NCI-H1105 treated with DMSO at 0.1 percent for 48 hours (cell line): Measurements from ENCODE around the gene PTPRE.

Experiments used
- DNase-seq: peaks from one replicate; lab custom pipeline; 2025; lab: John Stamatoyannopoulos, UW

Gene PTPRE

DNA sequence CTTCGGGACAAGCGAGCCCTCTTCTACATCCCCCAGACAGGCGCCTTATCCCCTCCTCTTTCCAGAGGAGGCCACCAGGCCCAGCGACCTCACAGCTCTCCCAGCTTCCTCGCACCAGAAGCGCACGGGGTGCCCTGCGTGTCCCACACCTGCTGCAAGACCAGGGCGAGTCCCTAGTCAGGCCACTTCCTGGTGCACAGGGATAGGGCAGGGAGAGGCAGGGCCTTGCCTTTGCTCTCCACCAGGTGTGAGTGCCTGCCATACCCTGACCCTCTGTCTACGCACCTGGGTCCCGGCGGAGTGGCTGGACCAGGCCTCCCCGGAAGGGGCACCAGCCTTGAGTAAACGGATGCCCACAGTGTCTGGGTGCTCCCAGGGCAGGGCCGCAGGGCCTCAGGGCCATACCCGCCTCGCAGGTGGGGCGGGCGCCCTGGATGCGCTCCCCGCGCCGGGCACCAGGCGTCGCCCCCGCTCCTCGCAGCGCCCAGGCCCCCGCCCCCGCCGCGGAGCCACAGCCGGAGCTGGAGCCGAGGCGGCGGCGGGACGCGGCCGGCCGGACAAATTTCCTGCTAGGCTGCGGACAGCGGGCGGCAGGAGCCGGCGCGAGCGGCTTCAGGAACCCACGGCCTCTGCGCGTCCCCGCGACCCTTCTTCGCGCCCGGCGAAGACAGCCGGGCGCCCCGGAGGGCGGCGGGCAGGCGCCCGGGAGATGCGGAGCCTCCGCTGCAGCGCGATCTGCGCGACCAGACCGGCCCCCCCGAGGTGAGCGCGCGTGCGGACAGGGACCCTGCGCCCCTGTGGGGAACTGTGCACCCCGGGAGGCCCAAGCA is at the start of gene PTPRE:
Gene PTPRE (plus strand): TSS at position 556 of the 830 bp plus-strand sequence. CDS start 133,779 bp downstream, outside the sequence.
- DNase-seq: peak; percentile 22

- DNase-seq: no peak
Measured at GRCh38 chr10:127860592-127860991, 46.3 kb upstream of the PTPRE start.

DNA sequence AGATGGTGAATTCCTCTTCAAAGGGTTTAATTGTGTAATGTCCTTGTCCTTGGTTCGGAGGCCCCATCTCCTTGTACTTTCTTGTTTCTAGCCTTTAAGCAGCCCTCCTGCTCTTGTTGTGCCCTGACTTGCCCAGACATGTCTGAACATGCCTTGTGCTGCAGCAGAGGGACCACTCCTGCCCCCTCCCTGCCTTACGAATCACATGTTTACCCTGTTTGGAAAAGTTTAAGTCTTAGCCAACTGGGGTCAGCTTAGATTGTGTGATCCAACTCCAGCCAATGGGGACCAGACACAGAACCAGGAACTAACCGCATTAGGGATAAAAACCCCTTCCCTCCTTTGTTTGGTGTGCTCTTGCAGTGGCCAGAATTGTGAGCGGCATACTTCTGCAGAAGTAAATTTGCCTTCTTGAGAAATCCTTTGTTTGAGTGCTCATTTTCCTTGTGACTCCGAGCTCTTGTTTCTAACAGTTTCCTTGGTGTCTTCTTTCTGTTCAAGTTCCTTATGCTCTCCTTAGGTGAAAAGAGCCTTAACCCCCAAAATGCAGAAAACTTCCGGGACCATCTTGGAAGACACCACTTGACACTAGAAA is 43.6 kb upstream of the PTPRE start:
- no peak for DNase-seq

DNA sequence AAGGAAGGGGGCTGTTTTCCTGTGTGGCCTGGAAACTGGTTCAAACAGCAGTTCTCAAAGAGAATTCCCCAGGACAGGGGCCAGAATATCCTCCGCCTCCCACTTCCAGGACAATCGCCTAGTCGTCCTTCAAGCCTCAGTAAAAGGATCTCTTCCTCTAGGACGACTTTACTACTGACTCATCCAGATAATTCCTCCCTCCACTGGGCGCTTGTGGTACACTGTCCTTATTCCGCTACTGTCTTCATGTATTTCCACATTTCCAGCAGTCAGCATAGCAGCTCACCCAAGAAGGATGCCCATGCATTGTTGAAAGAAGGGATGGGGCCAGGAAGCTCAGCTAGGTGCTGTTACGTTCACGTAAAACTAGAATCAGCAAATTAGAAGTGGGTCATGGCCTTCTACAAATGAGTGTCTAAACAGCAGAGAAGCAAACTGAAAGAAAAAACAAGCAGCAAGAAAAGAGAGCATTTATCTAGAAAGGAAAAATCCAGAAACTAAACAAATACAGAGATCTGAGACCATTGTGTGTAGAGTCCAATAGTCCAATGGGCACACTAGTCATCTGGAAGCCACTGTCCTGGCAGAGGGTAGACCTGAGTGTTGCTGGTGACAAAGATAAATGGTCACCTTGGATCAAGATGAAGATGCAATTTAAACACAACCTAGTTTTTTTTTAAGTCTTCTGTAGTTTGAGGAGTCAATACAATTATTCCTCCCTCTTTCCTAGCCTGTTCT is 40.5 kb upstream of the PTPRE start:
- DNase-seq: no peak

DNA sequence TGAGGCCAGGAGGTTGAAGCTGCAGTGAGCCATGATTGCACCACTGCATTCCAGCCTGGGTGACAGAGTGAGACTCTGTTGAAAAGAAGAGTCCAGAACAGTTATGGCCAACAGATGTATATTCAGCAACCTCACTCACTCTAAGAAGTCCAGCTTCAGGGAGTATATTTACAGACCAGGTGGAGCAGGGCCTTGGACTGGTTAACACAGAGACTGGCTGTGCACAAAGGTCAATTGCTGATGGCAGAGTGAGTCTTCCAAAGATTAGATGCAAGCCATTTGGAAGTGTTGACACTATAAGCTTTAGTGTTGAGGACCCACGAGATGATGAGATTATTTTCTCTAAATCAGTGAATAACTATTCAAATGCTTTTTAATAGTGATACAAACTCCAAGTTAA is 39.1 kb upstream of the PTPRE start:
- DNase-seq: no peak

- DNase-seq: no peak
Measured at GRCh38 chr10:127869329-127869728, 37.6 kb upstream of the PTPRE start.

DNA sequence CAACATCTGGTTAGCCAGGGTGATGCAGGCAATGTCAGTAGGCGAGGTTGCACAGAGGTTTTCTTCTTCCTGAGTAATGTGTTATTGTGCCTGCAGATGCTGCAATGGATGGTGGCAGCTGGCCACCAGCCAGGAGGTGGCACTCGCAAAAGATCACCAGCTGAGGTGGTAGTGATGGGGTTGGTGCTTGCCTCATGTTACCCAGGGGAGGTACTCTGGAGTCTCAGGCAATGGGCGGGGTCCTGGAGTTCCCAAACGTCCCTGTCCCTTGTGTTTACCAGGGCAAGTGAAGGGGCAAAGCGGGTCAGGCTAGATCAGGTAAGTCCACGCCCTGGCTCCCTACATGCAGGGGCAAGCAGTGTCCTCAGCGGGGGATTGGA is 35.3 kb upstream of the PTPRE start:
- DNase-seq: no peak

DNA sequence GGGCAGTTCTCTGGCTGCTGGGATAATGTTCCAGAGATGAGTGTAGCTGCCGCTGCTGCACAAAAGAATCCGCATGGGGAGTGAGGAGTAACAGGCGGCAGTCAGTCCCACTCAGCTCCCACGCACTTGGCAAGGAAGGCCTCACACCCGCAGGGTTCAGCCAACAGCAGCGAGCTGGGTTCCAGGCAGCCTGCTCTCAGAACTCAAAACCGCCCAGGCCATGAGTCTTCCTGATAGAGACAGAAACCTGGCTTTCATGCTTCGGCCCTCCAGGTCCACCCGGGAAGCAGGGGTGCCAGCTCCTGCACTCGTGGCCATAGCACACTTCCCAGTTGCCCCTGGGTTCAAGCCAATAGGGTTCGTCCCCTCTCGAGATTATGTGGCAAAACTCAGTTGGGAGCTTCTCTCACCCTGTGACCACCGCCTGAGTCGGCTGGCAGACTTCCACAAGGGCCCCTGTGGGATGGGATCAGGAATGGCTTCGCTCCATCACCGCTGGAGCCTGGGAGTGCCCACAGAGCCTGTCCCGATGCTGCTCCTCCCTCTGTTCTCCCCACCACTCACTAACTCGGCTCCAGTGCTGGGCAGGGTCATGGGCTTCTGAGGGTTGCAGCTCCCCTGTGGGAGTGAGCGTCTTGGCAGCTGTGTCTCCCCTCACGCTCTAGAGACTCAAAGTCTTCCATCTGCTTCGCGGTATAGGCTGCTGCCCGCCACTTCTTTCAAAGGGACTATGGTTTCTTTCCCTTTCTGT is 34.7 kb upstream of the PTPRE start:
- no peak for DNase-seq

DNA sequence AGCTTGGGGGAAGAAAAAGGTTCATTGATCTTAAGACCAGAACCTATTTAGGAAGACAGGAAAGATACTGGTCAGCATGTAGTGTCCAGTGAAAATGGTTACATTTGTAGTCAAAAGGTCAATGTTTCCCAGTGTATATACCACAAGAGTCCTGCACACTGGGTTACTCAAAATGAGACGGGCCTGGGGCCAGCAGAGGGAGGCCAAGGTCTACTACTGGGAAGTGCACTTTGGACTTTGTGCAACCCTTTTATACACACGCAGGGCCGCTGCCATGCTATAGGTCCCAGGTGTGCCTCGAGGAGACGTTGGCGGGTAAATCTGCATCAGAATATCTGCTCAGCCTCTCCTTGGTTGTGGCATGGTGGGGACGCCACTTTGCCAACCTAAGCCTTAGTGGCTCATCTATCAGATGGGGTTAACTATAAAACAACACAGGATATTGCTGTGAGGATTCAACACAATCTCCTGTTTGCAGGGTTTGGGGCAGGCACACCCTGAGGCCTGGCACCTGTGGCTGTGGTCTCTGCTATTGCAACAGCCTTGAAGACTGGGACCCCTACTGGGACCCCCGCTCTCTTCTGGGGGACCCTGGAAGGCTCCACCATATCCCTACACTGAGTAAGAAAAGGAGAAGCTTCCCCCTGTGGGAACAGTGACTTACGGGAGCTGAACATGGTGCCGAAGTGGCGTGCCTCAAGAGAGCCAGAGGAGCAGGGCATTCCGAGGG is 33.9 kb upstream of the PTPRE start:
- no peak for DNase-seq

- DNase-seq: no peak
Measured at GRCh38 chr10:127873901-127874470, 32.9 kb upstream of the PTPRE start.

DNA sequence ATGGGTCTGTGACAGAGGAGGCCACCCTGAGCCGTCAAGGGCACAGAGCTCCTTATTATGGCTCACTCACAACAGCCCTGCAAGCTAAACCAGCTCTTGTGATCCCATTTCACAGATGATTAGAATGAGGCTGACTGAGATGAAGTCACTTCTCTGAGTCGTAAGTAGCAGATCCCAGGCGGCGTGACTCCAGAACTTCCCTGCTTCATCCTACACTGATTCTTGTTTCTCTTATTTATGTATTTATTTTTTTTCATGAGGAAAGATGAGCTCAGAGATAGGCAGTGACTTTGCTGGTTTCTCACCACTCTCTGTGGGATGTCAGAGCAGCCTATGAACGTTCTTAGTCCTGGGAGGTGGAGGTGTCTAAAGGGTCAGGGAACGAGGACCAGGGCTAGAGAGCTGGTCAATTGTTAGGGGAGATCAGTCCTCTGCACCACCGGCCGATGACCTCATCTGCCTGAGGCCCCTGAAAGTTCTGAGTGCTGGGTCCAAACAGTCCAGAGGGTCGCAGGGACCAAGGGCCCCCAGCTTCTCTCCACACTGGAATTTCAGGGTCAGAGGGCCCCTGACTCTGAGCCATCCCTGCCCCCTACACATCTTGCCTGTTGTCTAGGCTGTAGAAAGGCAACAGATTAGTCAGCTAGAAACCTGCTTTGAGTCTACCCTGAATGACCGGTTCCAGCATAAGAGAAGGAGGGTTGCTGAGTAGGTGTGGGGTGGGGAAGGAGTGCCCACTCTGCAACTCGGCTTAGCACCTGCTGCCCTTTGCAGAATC is 32.0 kb upstream of the PTPRE start:
- DNase-seq: no peak

DNA sequence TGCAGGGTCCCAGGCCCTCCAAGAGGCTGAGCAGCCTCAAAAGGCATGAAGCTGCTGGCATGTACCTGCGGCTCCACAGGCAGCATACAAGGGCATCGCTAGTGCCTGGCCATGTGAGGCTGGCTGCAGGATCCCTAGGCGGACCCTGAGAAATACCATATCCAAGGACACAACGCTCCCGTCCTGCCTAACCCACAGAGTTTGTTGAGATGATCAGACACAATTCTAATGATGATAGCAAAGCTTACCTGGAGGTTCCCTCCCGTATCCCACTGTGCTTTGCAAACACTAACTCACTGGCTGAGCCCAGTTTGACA is 31.5 kb upstream of the PTPRE start:
- DNase-seq: no peak

DNA sequence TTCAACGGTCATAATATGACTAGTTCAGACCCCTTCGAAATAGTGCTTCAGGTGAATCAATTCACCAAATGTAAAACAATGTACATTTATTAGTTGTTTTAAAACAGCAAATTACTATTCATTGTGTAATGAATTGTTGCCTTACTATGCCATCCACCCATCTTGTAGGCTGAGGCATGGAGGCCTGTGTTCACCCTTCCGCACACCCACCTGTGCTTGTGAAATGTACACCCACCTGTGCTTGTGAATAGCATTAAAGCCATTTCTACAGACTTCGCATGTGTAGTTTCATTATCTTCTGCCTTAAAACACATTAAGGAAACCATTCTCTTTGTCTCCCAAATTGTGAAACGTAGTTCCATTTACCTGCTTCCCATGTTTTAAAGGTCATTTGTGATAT is 31.0 kb upstream of the PTPRE start:
- DNase-seq: no peak

DNA sequence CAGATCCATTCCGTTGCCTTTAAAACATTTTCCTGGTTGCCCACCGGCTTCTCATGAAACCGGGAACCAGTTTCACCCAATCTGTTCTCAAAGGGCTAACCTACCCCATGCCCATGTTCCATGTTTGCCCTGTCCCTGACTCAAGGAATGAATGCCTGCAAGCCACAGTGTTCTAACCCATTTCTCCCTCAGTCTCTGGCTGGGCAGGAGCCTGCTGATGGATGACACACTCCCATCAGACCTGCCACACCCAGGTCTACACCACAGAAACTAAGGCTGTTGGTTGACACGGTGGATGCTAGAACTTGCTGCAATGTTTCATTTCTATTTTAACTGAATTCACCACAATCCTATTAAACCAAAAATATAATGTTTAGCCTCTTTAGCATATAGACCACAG is 29.8 kb upstream of the PTPRE start:
- no peak for DNase-seq

GRCh38 chr10:127877699-127878098 is 29.2 kb upstream of the PTPRE start:
- DNase-seq: no peak

- DNase-seq: no peak
Measured at GRCh38 chr10:127878475-127879055, 28.3 kb upstream of the PTPRE start.

DNA sequence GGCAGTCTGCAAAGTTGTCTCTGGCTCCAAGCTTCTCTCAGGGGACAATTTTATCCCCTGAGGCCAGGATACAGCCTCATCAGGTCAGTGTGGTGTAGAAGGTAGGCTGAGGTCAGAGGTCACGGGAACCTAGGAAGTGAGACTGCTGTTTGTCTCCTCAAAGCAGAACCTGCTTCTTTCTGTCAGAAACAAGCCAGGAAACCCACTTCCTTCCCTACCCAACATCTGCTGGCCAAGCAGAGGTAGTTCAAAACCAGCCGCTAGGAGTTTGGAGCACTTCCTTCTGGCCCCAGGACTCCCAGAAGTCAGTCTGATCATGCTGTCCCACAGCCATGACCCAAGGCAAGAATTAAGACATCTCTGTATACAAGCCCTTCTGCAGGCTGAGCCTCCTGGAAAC is 26.3 kb upstream of the PTPRE start:
- no peak for DNase-seq

DNA sequence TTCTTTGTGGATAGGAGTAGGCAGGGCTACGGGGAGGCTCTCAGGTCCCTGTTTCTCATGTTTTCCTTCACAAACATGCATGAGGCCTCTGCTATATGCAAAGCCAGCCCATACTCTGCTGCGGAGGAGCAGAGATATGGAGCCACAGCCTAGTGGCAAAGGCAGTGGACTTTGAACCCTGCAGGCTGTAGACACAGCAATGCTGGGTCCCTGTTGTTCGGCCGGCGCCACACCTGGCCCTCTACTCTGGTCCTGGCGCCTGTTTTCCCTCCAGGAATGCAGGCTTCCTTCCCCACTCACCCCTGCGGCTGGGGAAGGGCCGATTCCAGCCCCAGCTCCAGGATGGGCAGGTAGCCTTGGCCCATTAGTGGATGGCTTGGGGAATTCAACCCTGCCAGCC is 25.6 kb upstream of the PTPRE start:
- no peak for DNase-seq

DNA sequence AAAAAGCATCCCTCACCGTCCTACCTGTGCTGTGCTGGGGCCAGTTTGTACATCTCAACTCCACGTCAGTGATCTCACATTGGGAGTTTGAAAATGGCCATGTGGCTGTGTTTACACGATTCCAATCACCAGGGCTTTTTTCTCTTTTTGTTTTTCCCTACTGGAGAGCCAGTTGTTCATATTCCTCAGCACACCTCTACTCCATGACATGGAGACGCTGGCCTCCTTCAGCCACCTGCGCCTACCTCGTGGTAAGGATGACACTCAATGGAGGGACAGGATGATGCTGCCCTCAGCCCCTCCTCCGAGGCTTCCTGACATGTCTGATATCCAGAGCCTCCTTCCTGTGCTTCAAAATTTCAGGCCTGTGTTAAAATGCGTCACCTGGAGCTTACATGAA is 24.5 kb upstream of the PTPRE start:
- DNase-seq: no peak

GRCh38 chr10:127882801-127883459 is 24.0 kb upstream of the PTPRE start:
- no peak for DNase-seq
